HG02885 (cell line): ENCODE data around the gene COL6A3.

ENCODE experiments used
- ATAC-seq: cut with Tn5 transposase; IDR thresholded peaks from one replicate; pipeline ENCODE4 v1.9.1; 2021; ENCODE audit warnings: mild to moderate bottlenecking; ENCODE audit not compliant: unreplicated experiment, poor library complexity

COL6A3 gene

DNA sequence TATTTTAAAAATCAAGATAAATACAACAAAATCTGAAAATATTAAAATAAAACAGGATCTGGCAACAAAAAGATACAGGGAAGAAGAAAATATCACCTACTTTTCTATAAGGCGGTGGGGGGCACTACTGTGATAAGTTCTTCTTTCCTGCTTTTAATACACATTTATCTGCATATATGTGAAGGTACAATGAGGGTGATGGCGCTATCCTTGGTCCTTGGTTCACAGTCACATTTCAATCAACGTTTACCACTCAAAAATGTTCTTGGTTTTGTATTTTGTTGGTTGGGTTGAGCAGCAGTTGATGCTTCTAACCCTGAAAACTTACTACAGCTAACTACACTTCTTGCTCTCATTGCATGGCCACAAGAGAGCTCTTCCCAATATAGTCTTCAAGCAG lies 112.4 kb downstream of the COL6A3 start:
- ATAC-seq = no peak

DNA sequence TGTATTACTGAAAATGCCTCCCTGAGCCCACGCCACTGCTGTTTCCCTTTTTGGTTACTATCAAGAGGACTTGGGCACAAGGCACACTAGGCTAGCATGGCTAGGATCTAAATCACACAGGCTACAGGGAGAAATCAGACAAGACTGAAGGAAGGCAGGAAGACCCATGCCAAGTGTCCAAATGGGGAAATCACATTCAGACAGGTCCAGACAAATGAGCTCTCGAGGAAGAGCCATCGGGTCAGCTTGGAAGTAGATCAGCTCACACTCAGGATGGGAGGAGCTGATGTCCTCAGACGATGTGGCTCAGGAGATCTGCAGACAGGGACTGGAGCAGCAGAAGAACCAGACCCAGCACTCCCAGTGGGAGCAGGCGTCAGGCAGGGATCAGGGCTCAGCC lies 113.2 kb downstream of the COL6A3 start:
- no peak for ATAC-seq

- ATAC-seq = no peak
Measured at GRCh38 chr2:237299906-237300305, 114.1 kb downstream of the COL6A3 start.

DNA sequence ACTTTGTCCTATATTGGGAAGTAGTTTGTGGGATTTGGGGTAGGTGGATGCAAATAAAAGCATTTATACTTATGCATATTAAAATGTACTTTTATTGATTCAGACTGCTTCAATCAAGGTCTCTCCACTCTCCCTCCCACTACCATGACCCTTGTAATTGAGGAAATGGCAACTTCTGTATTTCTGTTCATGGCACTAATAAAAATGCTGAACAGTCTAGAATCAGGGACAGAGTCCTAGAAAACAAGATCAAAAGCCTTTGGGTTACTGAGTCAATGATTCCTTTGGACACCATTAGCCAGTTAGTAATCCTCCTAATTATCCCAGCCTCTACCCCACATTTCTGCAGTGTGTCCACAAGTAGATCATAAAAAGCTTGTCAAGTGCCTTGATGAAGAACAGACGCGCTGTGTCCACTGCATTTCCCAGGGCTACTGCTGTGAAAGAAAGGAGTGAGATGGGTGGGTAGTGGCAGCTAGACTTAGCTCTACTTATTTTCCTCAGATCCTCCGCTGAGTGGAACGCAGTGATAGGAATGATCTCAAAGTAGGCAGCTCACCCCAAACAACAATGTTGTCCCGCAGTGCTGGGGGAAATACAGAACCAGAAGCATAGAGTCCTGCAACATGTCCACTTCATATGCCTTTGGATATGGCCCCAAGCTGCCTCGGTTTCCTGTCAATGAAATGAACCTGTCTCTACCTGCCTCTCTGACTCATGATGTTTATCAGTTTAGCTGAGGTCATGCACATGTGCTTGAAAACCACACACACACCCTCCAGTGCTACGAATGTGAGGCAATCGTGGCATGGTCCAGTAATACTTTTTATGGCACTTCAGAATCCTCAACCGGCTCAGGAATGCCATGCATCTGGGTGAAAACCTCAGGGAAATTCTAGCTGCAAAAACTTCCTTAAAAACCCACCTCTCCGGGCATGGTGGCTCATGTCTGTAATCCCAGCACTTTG lies 115.5 kb downstream of the COL6A3 start:
- no peak for ATAC-seq

- ATAC-seq = no peak
Measured at GRCh38 chr2:237297421-237298150, 116.4 kb downstream of the COL6A3 start.

- ATAC-seq = no peak
Measured at GRCh38 chr2:237296756-237297155, 117.2 kb downstream of the COL6A3 start.

GRCh38 chr2:237295889-237296480 lies 118.0 kb downstream of the COL6A3 start:
- ATAC-seq = no peak

- no peak for ATAC-seq
Measured at GRCh38 chr2:237294460-237294859, 119.5 kb downstream of the COL6A3 start.

- ATAC-seq = no peak
Measured at GRCh38 chr2:237293978-237294377, 120.0 kb downstream of the COL6A3 start.

DNA sequence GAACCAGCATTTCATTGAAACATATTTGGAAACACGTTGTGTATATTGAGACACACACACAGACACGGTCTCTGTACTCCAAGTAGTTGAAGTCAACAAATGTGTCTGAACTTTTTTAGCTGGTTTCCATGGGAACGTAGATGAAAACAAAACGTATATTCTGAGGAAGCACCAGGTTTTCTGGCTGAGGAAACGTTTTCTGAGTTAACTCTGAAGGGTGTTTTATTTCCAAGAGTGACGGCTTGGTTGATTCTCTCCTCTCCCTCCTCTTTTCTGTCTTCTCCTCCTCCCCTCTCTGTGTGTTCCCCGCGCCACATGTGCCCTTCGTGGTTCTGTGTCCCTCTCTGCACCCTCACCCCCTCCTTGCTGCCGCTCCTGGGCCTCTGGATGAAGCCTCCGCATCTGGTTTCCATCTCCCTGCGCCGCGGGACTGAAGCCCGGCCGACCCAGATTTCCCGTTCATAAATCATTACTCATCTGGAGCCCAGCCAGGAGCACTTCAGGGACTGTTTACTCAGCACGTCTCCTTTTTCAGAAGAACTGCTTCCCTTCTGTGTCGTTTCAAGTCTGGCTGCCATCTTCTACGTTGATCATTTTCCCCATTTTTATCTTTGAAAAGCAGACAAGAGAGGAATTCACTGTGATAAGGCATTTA lies 122.7 kb downstream of the COL6A3 start:
- no peak for ATAC-seq

DNA sequence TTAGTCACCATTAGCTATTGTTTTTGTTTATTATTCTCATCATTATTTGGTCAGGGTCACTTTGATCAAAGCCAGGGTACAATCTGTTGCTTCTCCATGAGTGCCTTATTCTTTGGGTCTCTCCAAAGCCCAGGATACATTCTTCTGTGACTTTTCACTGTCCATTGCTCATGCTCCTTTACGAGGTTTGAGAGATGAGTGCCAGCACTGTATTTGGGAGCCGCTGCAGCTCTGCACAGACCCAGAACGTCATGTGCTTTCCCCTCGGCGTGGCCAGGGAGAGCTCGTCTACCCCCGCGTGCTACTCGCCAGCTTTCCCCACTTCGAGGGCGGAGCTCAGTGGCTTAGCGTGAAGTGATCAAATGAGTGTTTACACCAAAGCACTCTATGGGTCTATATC lies 123.7 kb downstream of the COL6A3 start:
- ATAC-seq = no peak

GRCh38 chr2:237289139-237289538 lies 124.8 kb downstream of the COL6A3 start:
- ATAC-seq = no peak

- ATAC-seq = no peak
Measured at GRCh38 chr2:237287872-237288271, 126.1 kb downstream of the COL6A3 start.

DNA sequence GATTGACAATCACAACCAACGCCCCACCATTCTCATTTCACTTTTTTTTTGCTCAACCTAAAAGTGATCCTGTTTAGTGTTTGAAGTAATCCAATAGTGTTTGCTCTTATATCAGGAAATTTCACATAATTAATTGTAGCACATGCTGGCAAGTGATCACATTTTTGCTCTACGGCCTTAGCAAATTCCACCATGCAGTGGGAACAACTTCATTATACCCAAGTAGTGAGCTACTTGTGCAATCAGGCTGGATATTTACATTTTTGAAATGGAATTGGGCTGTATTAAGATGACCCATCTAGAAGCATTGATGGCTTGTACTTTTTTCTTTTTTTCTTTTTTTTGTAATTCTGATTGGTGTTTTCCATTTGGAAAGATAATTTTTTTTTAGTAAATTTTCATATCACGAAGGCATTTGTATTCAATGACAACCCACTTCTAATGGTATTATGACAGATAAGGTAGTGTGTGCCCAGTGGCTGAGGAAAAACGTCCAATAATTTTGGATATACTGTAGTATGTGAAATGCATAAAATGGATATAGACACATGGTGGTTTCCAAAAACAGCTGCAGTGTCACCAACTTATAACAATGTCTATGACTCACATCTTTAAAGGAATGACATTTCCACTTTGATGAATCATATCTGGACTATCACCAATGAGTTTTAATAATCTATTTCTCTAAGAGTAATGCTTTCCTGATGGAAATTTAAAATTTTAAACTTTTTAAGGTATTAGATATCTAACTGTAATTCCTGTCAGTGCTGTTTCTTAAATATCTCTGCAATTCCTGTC lies 130.6 kb downstream of the COL6A3 start:
- ATAC-seq = no peak

DNA sequence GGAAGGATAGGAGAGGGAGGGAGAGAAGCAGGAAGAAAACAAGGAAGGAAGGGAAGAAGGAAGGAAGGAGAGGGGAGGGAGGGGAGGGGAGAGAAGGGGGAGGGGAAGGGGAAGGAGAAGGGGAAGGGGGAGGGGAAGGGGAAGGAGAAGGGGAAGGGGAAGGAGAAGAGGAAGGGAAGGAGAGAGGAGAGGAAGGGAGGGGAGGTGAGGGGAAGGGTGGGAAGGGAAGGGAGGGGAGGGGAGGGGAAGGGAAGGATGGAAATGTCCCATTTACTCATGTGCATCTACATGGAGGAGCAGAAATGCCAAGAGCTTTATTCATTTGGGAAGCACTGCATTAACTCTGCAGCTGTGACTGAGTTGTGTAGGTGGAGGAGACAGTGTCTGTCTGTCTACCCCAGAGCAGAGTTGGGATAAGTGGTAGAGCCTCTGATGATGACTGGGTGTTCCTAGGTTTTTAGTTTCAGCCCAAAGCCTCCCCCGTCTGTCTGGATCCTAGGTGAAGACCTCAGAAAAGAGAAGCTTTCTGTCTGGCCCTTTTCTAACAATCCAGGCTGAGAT lies 131.3 kb downstream of the COL6A3 start:
- no peak for ATAC-seq

- ATAC-seq = no peak
Measured at GRCh38 chr2:237281836-237282306, 132.1 kb downstream of the COL6A3 start.

GRCh38 chr2:237280939-237281338 lies 133.0 kb downstream of the COL6A3 start:
- no peak for ATAC-seq

GRCh38 chr2:237280229-237280628 lies 133.7 kb downstream of the COL6A3 start:
- no peak for ATAC-seq

GRCh38 chr2:237279012-237279768 lies 134.8 kb downstream of the COL6A3 start:
- no peak for ATAC-seq
